Measurements from ENCODE around the gene ANKRD65.

ANKRD65 gene

GRCh38 chr1:1441002-1441888 is 20.2 kb upstream of the ANKRD65 start:
- DNase-seq (ENCODE audit: low spot score) = no peak

- no peak for DNase-seq (ENCODE audit: low spot score)
Measured at GRCh38 chr1:1440262-1441001, 19.4 kb upstream of the ANKRD65 start.

GRCh38 chr1:1439546-1440261 is 18.6 kb upstream of the ANKRD65 start:
- no peak for DNase-seq (ENCODE audit: low spot score)

GRCh38 chr1:1438531-1439381 is 17.7 kb upstream of the ANKRD65 start:
- DNase-seq (ENCODE audit: low spot score) = no peak

- DNase-seq (ENCODE audit: low spot score) = no peak
Measured at GRCh38 chr1:1437904-1438376, 16.9 kb upstream of the ANKRD65 start.

- no peak for DNase-seq (ENCODE audit: low spot score)
Measured at GRCh38 chr1:1437033-1437903, 16.2 kb upstream of the ANKRD65 start.

- DNase-seq (ENCODE audit: low spot score) = no peak
Measured at GRCh38 chr1:1436630-1437032, 15.6 kb upstream of the ANKRD65 start.

- no peak for DNase-seq (ENCODE audit: low spot score)
Measured at GRCh38 chr1:1435911-1436629, 15.0 kb upstream of the ANKRD65 start.

- DNase-seq (ENCODE audit: low spot score) = no peak
Measured at GRCh38 chr1:1435106-1435903, 14.2 kb upstream of the ANKRD65 start, which contains the start of gene VWA1. Gene VWA1 (plus strand): TSS chr1:1435690. CDS start chr1:1435749, 59 bp downstream.

- DNase-seq (ENCODE audit: low spot score) = no peak
Measured at GRCh38 chr1:1434824-1435105, 13.7 kb upstream of the ANKRD65 start.

- peak; percentile 74 for DNase-seq (ENCODE audit: low spot score)
Measured at GRCh38 chr1:1434131-1434823, 13.2 kb upstream of the ANKRD65 start.

GRCh38 chr1:1433804-1434130 is 12.7 kb upstream of the ANKRD65 start:
- DNase-seq (ENCODE audit: low spot score) = no peak

GRCh38 chr1:1432951-1433803 is 12.1 kb upstream of the ANKRD65 start:
- peak; percentile 89 for DNase-seq (ENCODE audit: low spot score)

GRCh38 chr1:1432274-1432950 is 11.3 kb upstream of the ANKRD65 start:
- no peak for DNase-seq (ENCODE audit: low spot score)

GRCh38 chr1:1431845-1432273 is 10.8 kb upstream of the ANKRD65 start:
- no peak for DNase-seq (ENCODE audit: low spot score)

- no peak for DNase-seq (ENCODE audit: low spot score)
Measured at GRCh38 chr1:1430992-1431844, 10.1 kb upstream of the ANKRD65 start.
